Effector CD4-positive, alpha-beta T cell (primary cell): ENCODE results near the gene BIN1.

Experiments used
- DNase-seq: peaks from one replicate; pipeline ENCODE4 v3.0.0-alpha.2; 2020

BIN1 gene

GRCh38 chr2:127016329-127016728 lies 90.6 kb downstream of the BIN1 start:
- DNase-seq: no peak

GRCh38 chr2:127015106-127015910 lies 91.6 kb downstream of the BIN1 start:
- DNase-seq: no peak

- no peak for DNase-seq
These were observed 92.3 kb downstream of the BIN1 start for GRCh38 chr2:127014630-127015029.

- no peak for DNase-seq
These were observed 92.7 kb downstream of the BIN1 start for GRCh38 chr2:127014224-127014623.

- DNase-seq: no peak
These were observed 94.1 kb downstream of the BIN1 start for GRCh38 chr2:127012868-127013267.

DNA sequence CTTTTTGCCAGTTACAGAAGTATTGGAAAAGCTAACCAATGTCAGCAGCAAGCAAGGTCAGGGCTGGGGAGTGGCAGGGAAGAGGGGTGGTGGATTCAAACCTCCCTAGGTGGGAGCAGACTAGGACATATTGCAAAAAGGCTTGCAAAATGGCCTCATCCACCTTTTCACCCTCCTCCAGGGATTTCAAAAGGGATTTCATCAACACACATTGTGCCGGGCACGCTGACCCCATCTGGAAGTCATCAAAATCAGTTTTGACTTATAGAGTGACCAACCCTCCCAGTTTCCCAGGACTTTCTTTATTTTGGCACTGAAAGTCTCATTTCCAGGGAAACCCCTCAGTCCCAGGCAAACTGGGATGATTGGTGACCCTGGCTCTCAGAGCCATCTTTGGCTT lies 94.7 kb downstream of the BIN1 start:
- no peak for DNase-seq

GRCh38 chr2:127011796-127012195 lies 95.2 kb downstream of the BIN1 start:
- DNase-seq: no peak

GRCh38 chr2:127011231-127011661 lies 95.7 kb downstream of the BIN1 start:
- DNase-seq: no peak

- DNase-seq: no peak
These were observed 98.5 kb downstream of the BIN1 start for GRCh38 chr2:127008265-127009015.

GRCh38 chr2:127007652-127008051 lies 99.3 kb downstream of the BIN1 start:
- DNase-seq: no peak

- no peak for DNase-seq
These were observed 100.0 kb downstream of the BIN1 start for GRCh38 chr2:127006962-127007361.

DNA sequence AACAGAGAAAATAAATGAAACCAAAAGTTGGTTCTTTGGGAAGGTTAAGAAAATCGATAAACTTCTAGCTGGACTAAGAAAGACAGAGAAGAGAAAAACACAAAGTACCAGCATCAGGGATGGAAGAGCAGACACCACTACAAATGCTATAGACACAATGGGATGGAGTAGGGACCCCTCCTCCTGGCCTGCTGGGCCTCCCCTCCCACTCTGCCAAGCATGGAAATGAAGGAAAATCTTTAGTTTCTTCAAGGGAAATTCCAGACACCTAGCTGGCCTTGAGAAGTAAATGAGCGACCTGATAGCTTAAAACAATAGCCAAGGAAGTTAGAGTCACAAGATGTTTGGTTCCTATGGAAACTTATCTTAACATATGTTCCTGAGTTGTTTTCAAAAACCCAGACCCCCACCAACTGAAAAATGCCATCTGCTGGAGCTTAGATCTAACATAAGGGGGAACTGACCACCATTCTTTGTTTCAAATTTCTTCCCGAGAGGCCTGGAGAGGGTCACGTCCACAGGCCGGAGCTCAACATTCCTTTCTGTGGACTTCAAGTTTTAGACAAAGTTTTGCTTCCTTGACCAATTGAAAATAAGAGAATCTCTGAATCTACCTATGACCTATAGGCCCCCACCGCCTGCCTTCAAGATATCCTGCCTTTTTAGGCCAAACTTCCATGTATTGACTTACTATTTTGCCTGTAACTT lies 101.9 kb downstream of the BIN1 start:
- no peak for DNase-seq

GRCh38 chr2:127003070-127003800 lies 103.7 kb downstream of the BIN1 start:
- DNase-seq: no peak

DNA sequence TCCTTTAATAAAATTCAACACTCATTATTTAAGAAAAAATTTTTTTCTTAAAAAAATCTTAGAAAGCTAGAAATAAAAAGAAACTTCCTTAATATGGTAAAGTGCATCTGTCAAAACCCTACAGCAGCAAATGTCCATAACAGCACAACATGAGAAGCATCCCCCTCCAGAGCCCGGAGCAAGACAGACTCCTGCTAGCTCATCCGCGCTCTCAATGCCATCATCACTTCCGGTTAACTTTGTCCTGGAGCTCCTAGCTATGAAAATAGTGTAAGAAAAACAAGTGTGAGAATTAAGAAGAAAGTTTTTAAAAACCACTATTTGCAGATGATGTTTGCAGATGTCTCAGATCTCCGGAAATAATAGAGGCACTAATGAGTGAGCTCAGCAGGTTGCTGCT lies 105.2 kb downstream of the BIN1 start:
- DNase-seq: no peak

DNA sequence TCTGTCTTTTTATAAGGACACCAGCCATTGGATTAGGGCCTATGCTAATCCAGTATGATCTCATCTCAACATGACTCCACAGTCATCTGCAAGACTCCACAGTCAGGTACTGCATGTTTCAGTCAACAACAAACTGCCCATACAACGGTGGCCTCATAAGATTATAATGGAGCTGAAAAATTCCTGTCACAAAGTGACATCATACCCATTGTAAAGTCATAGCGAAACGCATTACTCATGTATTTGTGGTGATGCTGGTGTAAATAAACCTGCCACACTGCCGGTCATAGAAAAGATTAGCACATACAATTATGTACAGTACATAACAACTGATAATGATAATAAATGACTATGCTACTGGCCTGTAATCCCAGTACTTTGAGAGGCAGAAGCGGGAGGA lies 106.0 kb downstream of the BIN1 start:
- DNase-seq: no peak

- DNase-seq: no peak
These were observed 106.8 kb downstream of the BIN1 start for GRCh38 chr2:127000194-127000593.

- no peak for DNase-seq
These were observed 107.7 kb downstream of the BIN1 start for GRCh38 chr2:126999106-126999756.

- no peak for DNase-seq
These were observed 108.5 kb downstream of the BIN1 start for GRCh38 chr2:126998486-126998885.
